ENCODE results near the gene PIK3C2G.

DNA sequence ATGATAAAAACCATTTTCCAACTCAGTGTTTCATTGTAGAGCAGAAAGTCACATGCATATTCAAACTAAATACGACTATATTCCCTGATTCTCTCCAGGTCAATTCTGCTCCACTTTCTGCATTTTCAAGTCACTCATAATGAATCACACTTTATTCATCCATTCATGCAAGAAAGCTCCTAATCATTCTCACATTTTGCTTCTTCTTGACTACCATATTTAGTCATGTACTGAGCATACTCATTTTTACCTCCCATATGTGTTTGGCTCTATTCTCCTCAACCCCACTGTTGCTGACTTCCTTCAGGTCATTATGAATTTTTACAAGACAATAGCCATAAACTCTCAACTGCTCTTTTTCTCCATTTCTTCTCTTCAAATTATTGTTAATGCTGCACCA, 43.4 kb upstream of the PIK3C2G start:
- TF ChIP-seq, protein P1, sequence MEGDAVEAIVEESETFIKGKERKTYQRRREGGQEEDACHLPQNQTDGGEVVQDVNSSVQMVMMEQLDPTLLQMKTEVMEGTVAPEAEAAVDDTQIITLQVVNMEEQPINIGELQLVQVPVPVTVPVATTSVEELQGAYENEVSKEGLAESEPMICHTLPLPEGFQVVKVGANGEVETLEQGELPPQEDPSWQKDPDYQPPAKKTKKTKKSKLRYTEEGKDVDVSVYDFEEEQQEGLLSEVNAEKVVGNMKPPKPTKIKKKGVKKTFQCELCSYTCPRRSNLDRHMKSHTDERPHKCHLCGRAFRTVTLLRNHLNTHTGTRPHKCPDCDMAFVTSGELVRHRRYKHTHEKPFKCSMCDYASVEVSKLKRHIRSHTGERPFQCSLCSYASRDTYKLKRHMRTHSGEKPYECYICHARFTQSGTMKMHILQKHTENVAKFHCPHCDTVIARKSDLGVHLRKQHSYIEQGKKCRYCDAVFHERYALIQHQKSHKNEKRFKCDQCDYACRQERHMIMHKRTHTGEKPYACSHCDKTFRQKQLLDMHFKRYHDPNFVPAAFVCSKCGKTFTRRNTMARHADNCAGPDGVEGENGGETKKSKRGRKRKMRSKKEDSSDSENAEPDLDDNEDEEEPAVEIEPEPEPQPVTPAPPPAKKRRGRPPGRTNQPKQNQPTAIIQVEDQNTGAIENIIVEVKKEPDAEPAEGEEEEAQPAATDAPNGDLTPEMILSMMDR (conservative IDR thresholded peaks at IDR 0.05; ENCODE audit: low read depth, low read length): no peak
- no peak for TF ChIP-seq EZH2 (IDR thresholded peaks at IDR 0.05; ENCODE audit: low read length, unreplicated experiment)
- no peak for TF ChIP-seq EZH2phosphoT487 (IDR thresholded peaks at IDR 0.05; ENCODE audit: borderline replicate concordance, low read length)

All from PC-3 (cell line).